A549 (cell line): ENCODE data around the gene EDN2. TPM values are rescaled to one million over a fixed set of nuclear protein-coding genes. Genes with fewer than 3 reads are reported as not detected.
A peak's percentile ranks its signal among the peaks of the same experiment; 100 is the strongest.

ENCODE experiments used
- ATAC-seq, 2 experiments: fragments of 200-7000 bp in 1 of 2; fragments of >200 bp in 1 of 2; cut with Nextera tagmentation in 1 of 2; cut with Tn5 transposase in 1 of 2; 3 replicates each; pipeline versions ENCODE4 v1.8.0 to v1.9.1; 2018 to 2020; ENCODE audit warnings: mild to moderate bottlenecking in 1 of 2, moderate library complexity in 1 of 2
- CTCF ChIA-PET: fragments of 300-600 bp; sonication (Branson Sonifier 250); formaldehyde crosslinking; extraction: SDS; loops from one replicate; lab custom pipeline; 2021; ENCODE audit warnings: antibody characterized with exemption, inconsistent platforms; lab: Yijun Ruan, JAX
- POLR2A ChIA-PET: fragments of 350-600 bp; formaldehyde crosslinking; extraction: SDS; loops from one replicate; lab custom pipeline; 2021; ENCODE audit warnings: antibody characterized with exemption, inconsistent platforms; lab: Yijun Ruan, JAX
- DNase-seq, 2 experiments: peaks; one replicate each; pipeline versions ENCODE4 v3.0.0 to v3.0.0-alpha.2; 2011 to 2016; ENCODE audit warnings: low read depth in 1 of 2, low spot score in 1 of 2
- FAIRE-seq: peaks from 2 replicates; lab custom pipeline; 2011; peaks lifted over from hg19 to GRCh38; lab: Jason Lieb, UNC
- H3K27ac ChIP-seq, 2 experiments: fragments of >200 bp; sonication (Bioruptor Twin); formaldehyde crosslinking; 3 replicates each; pipeline ENCODE4 v1.5.1; 2016 to 2017
- H3K4me1 ChIP-seq: fragments of >200 bp; sonication (Bioruptor Twin); formaldehyde crosslinking; 3 replicates; pipeline ENCODE4 v1.6.1; 2016
- H3K4me2 ChIP-seq: fragments of >200 bp; sonication (Bioruptor Twin); formaldehyde crosslinking; 3 replicates; pipeline ENCODE4 v1.6.1; 2016
- H3K4me3 ChIP-seq: fragments of >200 bp; sonication (Bioruptor Twin); formaldehyde crosslinking; 3 replicates; pipeline ENCODE4 v1.5.1; 2016
- H3K9me3 ChIP-seq: fragments of >200 bp; sonication (Bioruptor Twin); formaldehyde crosslinking; 3 replicates; pipeline ENCODE4 v1.6.1; 2016
- ATOH8 ChIP-seq: fragments of 250-450 bp; sonication (Bioruptor Pico); IDR thresholded peaks from 2 replicates; pipeline ENCODE4 v1.5.0; 2020; ENCODE audit warnings: low read depth, mild to moderate bottlenecking, moderate library complexity
- CBX8 ChIP-seq: fragments of 200-600 bp; sonication (generic); IDR thresholded peaks from 2 replicates; pipeline ENCODE4 v1.6.1; 2016
- CEBPB ChIP-seq, 2 experiments: fragments of >200 bp in 1 of 2; sonication (Bioruptor Twin) in 1 of 2; formaldehyde crosslinking in 1 of 2; IDR thresholded peaks; 2 replicates each; pipeline ENCODE4 v1.6.1; 2012 to 2016
- CHD2 ChIP-seq: fragments of 150-350 bp; IDR thresholded peaks from 2 replicates; pipeline ENCODE4 v1.6.1; 2014; ENCODE audit warnings: low read length; ENCODE audit not compliant: partially characterized antibody
- EHMT2 ChIP-seq: fragments of 200-600 bp; sonication (generic); IDR thresholded peaks from 2 replicates; pipeline ENCODE4 v1.6.1; 2016; ENCODE audit warnings: antibody characterized with exemption, low read depth, mild to moderate bottlenecking, moderate library complexity
- EP300 ChIP-seq, 2 experiments: fragments of >200 bp; sonication (Bioruptor Twin); formaldehyde crosslinking; IDR thresholded peaks; 2 replicates in 1 of 2; 3 replicates in 1 of 2; pipeline ENCODE4 v1.6.1; 2016 to 2017
- ESRRA ChIP-seq: fragments of 150-350 bp; IDR thresholded peaks from 2 replicates; pipeline ENCODE4 v1.6.1; 2014; ENCODE audit warnings: mild to moderate bottlenecking, low read length, borderline replicate concordance
- GATA3 ChIP-seq: IDR thresholded peaks from 2 replicates; pipeline ENCODE4 v1.6.1; 2012; ENCODE audit warnings: borderline replicate concordance
- HDAC2 ChIP-seq: fragments of 200-600 bp; sonication (generic); IDR thresholded peaks from 2 replicates; pipeline ENCODE4 v1.6.1; 2016
- HEYL ChIP-seq: fragments of 250-450 bp; sonication (Bioruptor Pico); IDR thresholded peaks from 2 replicates; pipeline ENCODE4 v1.8.0; 2021; ENCODE audit warnings: mild to moderate bottlenecking, moderate library complexity
- HOXA7 ChIP-seq: fragments of 250-450 bp; sonication (Bioruptor Pico); IDR thresholded peaks from 2 replicates; pipeline ENCODE4 v1.5.0; 2020; ENCODE audit warnings: mild to moderate bottlenecking, moderate library complexity
- KDM5A ChIP-seq: fragments of 200-600 bp; sonication (generic); IDR thresholded peaks from 2 replicates; pipeline ENCODE4 v1.6.1; 2016; ENCODE audit warnings: antibody characterized with exemption, mild to moderate bottlenecking
- MAZ ChIP-seq: fragments of 150-350 bp; IDR thresholded peaks from 2 replicates; pipeline ENCODE4 v1.6.1; 2014; ENCODE audit warnings: antibody characterized with exemption, low read depth, low read length, borderline replicate concordance
- NFE2L2 ChIP-seq: fragments of 150-350 bp; conservative IDR thresholded peaks from 2 replicates; pipeline ENCODE4 v1.6.1; 2014; ENCODE audit warnings: low read length
- NPAS2 ChIP-seq: fragments of 250-450 bp; sonication (Bioruptor Pico); IDR thresholded peaks from 2 replicates; pipeline ENCODE4 v1.8.0; 2022; ENCODE audit warnings: mild to moderate bottlenecking, moderate library complexity, borderline replicate concordance
- NR3C1 ChIP-seq: fragments of >200 bp; sonication (Bioruptor Twin); formaldehyde crosslinking; IDR thresholded peaks from 3 replicates; pipeline ENCODE4 v1.6.1; 2017
- RAD21 ChIP-seq, 2 experiments: fragments of >200 bp in 1 of 2; sonication (Bioruptor Twin) in 1 of 2; formaldehyde crosslinking in 1 of 2; IDR thresholded peaks in 1 of 2; conservative IDR thresholded peaks in 1 of 2; 2 replicates in 1 of 2; 3 replicates in 1 of 2; pipeline ENCODE4 v1.6.1; 2012 to 2018; ENCODE audit warnings: inconsistent platforms in 1 of 2
- RCOR1 ChIP-seq: fragments of 150-350 bp; IDR thresholded peaks from 2 replicates; pipeline ENCODE4 v1.6.1; 2014; ENCODE audit warnings: antibody characterized with exemption, low read length, low read depth
- SREBF2 ChIP-seq: fragments of 450-650 bp; IDR thresholded peaks from 2 replicates; pipeline ENCODE4 v1.6.1; 2014; ENCODE audit warnings: mild to moderate bottlenecking, moderate library complexity
- TFCP2L1 ChIP-seq: fragments of 250-450 bp; sonication (Bioruptor Pico); IDR thresholded peaks from 2 replicates; pipeline ENCODE4 v1.5.0; 2021; ENCODE audit warnings: mild to moderate bottlenecking
- ZC3H11A ChIP-seq: fragments of 450-650 bp; IDR thresholded peaks from 2 replicates; pipeline ENCODE4 v1.6.1; 2014; ENCODE audit warnings: antibody characterized with exemption, mild to moderate bottlenecking
- ZNF302 ChIP-seq: fragments of 250-450 bp; sonication (Bioruptor Pico); IDR thresholded peaks from 2 replicates; pipeline ENCODE4 v1.9.0; 2021; ENCODE audit warnings: inconsistent platforms, mild to moderate bottlenecking, moderate library complexity
- WGBS: methylation state at CpG from one replicate; pipeline ENCODE4 v1.1.6; 2017; ENCODE audit errors: missing lambda C conversion rate; 5-methylcytosine and 5-hydroxymethylcytosine counted together
- polyA plus RNA-seq, 4 experiments: library from polyadenylated mRNA; depleted of rRNA in 3 of 4; stranded (reverse); fragments of >200 nt; fragmentation: RNase III in 1 of 4; extraction: RNeasy Plus Mini Kit Qiagen cat#74134 plus additional on column Dnase treatment in 1 of 4; gene quantifications; 2 replicates in 3 of 4; 3 replicates in 1 of 4; pipeline ENCODE4 v1.2.3, GENCODE V29; 2011 to 2017
- TF ChIP-seq, protein P1 (sequence below): fragments of >200 bp; sonication (Bioruptor Twin); formaldehyde crosslinking; IDR thresholded peaks from 3 replicates; pipeline ENCODE4 v1.6.1; 2016
- TF ChIP-seq, protein P2 (sequence below): IDR thresholded peaks from 2 replicates; pipeline ENCODE4 v1.6.1; 2012
- TF ChIP-seq, protein P3 (sequence below): IDR thresholded peaks from 2 replicates; pipeline ENCODE4 v1.6.1; 2012

EDN2 gene
- polyA plus RNA-seq, 2 of the 4 experiments (the other 2 are of a cell fraction), result 1.2 to 3.2 TPM

DNA sequence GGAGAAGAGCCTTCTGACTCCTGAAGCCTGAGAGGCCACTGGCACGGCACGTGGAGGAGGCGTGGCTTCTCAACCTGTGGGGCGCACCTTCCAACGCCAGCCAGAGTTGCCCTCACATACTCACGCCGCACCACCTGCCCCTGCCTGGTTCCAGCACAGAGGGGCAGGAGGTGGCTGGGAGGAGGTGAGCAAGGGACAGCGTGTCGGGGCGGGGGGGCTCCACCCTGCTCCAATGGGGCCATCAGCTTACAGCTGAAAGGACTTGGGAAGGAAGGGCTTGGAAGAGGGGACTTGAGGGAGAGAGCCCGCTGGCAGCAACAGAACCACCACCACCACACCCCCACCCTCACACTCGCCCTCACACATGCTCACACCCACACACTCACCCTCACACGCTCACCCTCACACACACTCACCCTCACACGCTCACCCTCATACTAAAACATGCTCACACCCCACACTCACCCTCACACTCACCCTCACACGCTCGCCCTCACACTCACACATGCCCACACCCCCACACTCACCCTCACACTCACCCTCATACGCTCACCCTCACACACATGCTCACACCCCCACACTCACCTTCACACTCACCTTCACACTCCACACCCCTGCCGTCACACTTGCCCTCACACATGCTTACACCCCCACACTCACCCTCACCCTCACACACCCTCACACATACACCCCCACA lies 41.6 kb upstream of the EDN2 start:
- no peak overlapping the region for H3K27ac ChIP-seq
- TF ChIP-seq GATA3 (no peak), EP300 (IDR thresholded peaks at IDR 0.05) (no peak), ZNF302 (CRISPR knock-in tag) (no peak), CHD2 (no peak), EHMT2 (no peak), TFCP2L1 (CRISPR knock-in tag) (no peak), NR3C1 (no peak), ESRRA (no peak), HOXA7 (CRISPR knock-in tag) (no peak), MAZ (no peak)
- TF ChIP-seq, protein P1, sequence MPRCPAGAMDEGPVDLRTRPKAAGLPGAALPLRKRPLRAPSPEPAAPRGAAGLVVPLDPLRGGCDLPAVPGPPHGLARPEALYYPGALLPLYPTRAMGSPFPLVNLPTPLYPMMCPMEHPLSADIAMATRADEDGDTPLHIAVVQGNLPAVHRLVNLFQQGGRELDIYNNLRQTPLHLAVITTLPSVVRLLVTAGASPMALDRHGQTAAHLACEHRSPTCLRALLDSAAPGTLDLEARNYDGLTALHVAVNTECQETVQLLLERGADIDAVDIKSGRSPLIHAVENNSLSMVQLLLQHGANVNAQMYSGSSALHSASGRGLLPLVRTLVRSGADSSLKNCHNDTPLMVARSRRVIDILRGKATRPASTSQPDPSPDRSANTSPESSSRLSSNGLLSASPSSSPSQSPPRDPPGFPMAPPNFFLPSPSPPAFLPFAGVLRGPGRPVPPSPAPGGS, result no peak
- ATAC-seq (peak; percentile 32 to 37; a peak in 3 of 6 replicates), FAIRE-seq (no peak), DNase-seq (no peak)
- ChIA-PET CTCF (interaction anchor here (1.0 kb wide), 1 partner anchor 10 kb away, joined by 3 read pairs; no protein-coding TSS in a partner anchor), POLR2A (no interaction called here)
- H3K4me2 ChIP-seq, result no peak overlapping the region
- no peak overlapping the region for H3K4me3 ChIP-seq
- H3K9me3 ChIP-seq, result no peaks in the 10 kb centered on the region
- 83% methylated on average over 7 of the region's 18 CpGs for WGBS
- H3K4me1 ChIP-seq, result no peaks in the 10 kb centered on the region

DNA sequence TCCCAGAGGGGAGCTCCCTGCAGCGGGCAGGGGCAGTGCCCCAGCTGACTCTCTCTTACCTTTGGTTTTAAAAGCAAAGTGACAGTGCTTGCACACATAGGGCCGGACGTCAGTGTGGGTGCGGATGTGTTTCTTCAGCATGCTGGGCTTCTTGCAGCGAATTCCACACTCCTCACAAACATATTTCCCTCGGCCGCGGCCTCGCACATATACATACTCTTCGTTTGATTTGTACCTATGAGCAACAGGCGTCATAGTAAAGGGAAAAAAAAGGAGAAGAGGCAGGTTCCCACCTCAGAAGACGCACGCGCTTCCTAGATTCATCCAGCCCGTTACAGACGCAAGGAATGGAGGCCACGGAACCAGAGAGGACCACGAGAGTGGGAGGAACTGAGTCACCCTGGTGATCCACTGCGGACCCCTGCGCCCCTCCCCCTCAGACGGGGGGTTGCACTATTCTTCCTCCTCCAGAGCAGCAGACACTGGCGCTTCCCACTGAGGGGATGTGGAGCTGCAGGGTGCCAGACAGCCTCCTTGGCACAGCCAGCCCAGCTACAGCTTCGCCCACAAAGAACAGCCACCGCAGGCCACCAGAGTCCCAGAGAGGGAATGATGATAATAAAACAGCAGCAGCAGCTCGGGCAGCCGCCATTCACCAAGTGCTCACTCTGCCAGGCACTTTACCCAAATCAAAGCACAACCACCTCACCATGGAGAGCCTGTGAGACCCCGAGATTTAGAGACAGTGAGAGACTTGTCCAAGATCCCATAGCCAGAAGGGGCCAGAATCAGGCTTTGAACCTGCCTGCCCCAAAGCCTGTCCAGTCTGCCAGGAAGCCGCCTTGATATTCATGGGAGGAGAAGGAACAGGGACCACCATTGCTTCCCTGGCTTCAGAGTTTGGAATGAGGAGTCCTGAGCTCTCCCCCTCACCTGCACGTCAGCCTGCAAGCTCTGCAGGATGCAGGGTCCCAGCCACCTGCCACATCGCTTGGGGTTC lies 40.5 kb upstream of the EDN2 start:
- no peak for DNase-seq
- Histone ChIP-seq H3K4me2 (no peak overlapping the region), H3K9me3 (no peaks in the 10 kb centered on the region), H3K27ac (no peak overlapping the region), H3K4me3 (no peak overlapping the region), H3K4me1 (no peaks in the 10 kb centered on the region)
- 78% methylated on average over 23 of the region's 30 CpGs for WGBS
- no peak; a peak in 1 of 6 replicates for ATAC-seq
- ChIA-PET POLR2A (no interaction called here), CTCF (interaction anchor here (1.0 kb wide), 1 partner anchor 9 kb away, joined by 3 read pairs; no protein-coding TSS in a partner anchor)
- FAIRE-seq, result no peak
- TF ChIP-seq NFE2L2 (no peak), HOXA7 (CRISPR knock-in tag) (no peak), ESRRA (no peak), MAZ (no peak), NR3C1 (no peak), GATA3 (no peak), ZC3H11A (no peak), EHMT2 (no peak)
- TF ChIP-seq, protein P1, result no peak

GRCh38 chr1:41523949-41524675 lies 39.6 kb upstream of the EDN2 start:
- ChIA-PET POLR2A (no interaction called here), CTCF (interaction anchor here (0.7 kb wide), 1 partner anchor 339 kb away, joined by 3 read pairs; no protein-coding TSS in a partner anchor)
- DNase-seq (no peak), ATAC-seq (peak in 1 of 2 experiments; percentile 39; a peak in 2 of 6 replicates), FAIRE-seq (no peak)
- Histone ChIP-seq H3K4me3 (no peak overlapping the region), H3K4me2 (no peak overlapping the region), H3K4me1 (no peaks in the 10 kb centered on the region), H3K9me3 (no peaks in the 10 kb centered on the region), H3K27ac (no peak overlapping the region)
- WGBS, result 73% methylated on average over 9 of the region's 9 CpGs
- no peak for TF ChIP-seq ATOH8 (CRISPR knock-in tag)
- no peak for TF ChIP-seq CEBPB (IDR thresholded peaks at IDR 0.05)
- no peak for TF ChIP-seq CBX8
- TF ChIP-seq, protein P2, sequence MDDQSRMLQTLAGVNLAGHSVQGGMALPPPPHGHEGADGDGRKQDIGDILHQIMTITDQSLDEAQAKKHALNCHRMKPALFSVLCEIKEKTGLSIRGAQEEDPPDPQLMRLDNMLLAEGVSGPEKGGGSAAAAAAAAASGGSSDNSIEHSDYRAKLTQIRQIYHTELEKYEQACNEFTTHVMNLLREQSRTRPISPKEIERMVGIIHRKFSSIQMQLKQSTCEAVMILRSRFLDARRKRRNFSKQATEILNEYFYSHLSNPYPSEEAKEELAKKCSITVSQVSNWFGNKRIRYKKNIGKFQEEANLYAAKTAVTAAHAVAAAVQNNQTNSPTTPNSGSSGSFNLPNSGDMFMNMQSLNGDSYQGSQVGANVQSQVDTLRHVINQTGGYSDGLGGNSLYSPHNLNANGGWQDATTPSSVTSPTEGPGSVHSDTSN, result no peak
- TF ChIP-seq HDAC2, result no peak
- no peak for TF ChIP-seq RAD21 (conservative IDR thresholded peaks at IDR 0.05 in 1 of 2, IDR thresholded peaks at IDR 0.05 in 1 of 2)
- TF ChIP-seq SREBF2, result no peak
- no peak for TF ChIP-seq KDM5A
- TF ChIP-seq, protein P3, sequence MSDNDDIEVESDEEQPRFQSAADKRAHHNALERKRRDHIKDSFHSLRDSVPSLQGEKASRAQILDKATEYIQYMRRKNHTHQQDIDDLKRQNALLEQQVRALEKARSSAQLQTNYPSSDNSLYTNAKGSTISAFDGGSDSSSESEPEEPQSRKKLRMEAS, result no peak
- no peak for TF ChIP-seq HEYL (CRISPR knock-in tag)
- TF ChIP-seq RCOR1, result no peak
- TF ChIP-seq NPAS2 (CRISPR knock-in tag), result no peak
